Measurements from ENCODE around the gene KHDC1. TPM values are rescaled to one million over a fixed set of nuclear protein-coding genes. Genes with fewer than 3 reads are reported as not detected.
"Not testable (repeated sequence)": the region's sequence is repeated elsewhere in the genome, so short reads cannot be mapped to it uniquely, and the experiment has no call there.

KHDC1 gene
- total RNA-seq, 1 donor from 2014 or later: 10.2 TPM

DNA sequence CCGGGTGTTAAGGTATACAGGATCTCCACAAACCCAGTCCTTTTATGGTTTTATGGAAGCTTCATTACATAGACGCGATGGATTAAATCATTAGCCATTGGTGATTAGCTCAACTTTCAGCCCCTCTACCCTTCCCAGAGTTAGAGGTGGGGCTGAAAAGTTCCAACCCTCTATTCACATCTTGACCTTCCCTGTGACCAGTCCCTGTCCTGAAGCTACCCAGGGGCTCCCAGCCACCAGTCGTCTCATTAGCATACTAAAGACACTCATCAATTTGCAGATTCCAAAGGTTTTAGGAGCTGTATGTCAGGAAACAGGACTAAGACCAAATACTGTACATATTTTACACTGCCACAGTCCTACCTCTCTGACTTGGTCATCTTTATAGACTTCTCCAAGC is 58.7 kb downstream of the KHDC1 start:
- Mint-ChIP-seq H3K36me3 (no peaks in the 10 kb centered on the region), H3K27ac (no peak overlapping the region)
- TF ChIP-seq, protein P1, sequence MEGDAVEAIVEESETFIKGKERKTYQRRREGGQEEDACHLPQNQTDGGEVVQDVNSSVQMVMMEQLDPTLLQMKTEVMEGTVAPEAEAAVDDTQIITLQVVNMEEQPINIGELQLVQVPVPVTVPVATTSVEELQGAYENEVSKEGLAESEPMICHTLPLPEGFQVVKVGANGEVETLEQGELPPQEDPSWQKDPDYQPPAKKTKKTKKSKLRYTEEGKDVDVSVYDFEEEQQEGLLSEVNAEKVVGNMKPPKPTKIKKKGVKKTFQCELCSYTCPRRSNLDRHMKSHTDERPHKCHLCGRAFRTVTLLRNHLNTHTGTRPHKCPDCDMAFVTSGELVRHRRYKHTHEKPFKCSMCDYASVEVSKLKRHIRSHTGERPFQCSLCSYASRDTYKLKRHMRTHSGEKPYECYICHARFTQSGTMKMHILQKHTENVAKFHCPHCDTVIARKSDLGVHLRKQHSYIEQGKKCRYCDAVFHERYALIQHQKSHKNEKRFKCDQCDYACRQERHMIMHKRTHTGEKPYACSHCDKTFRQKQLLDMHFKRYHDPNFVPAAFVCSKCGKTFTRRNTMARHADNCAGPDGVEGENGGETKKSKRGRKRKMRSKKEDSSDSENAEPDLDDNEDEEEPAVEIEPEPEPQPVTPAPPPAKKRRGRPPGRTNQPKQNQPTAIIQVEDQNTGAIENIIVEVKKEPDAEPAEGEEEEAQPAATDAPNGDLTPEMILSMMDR (IDR thresholded peaks at IDR 0.05; ENCODE audit: unreplicated experiment): no peak

DNA sequence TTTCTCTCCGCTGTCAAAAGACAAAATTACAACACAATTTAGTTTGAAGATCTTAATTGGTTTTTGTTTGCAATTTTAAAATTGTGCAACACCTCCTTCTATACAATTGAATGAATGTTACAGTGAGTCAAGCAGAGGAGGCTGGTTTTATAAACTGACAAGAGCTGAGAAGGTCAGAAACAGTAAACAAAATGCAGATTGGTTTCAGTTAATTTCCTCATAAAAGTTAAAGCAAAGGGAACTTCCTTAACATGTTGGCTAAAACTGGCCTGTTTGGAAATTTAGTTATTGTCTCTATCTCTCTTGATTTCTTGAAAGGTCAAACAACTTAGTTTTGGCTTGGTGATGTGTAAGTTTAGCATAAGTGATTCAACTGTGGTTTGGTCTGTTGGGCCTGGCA is 59.9 kb downstream of the KHDC1 start:
- no peak for DNase-seq (ENCODE audit: low spot score in 2 of 2, unreplicated experiment in 2 of 2)
- TF ChIP-seq, protein P1 (IDR thresholded peaks at IDR 0.05; ENCODE audit: unreplicated experiment): no peak
- Mint-ChIP-seq H3K4me1 (no peaks in the 10 kb centered on the region), H3K4me3 (no peak overlapping the region), H3K36me3 (no peaks in the 10 kb centered on the region), H3K27ac (no peak overlapping the region), H3K9me3 (peaks cover 5% of the 10 kb centered on the region), H3K27me3 (ENCODE audit: low read depth) (no peaks in the 10 kb centered on the region)

More for the DNA sequence above, 58.7 kb downstream of the KHDC1 start:
- Mint-ChIP-seq H3K4me3 (no peak overlapping the region), H3K9me3 (peaks cover 7% of the 10 kb centered on the region), H3K4me1 (no peaks in the 10 kb centered on the region), H3K27me3 (ENCODE audit: low read depth) (no peaks in the 10 kb centered on the region)
- no peak for DNase-seq (ENCODE audit: low spot score in 2 of 2, unreplicated experiment in 2 of 2)

DNA sequence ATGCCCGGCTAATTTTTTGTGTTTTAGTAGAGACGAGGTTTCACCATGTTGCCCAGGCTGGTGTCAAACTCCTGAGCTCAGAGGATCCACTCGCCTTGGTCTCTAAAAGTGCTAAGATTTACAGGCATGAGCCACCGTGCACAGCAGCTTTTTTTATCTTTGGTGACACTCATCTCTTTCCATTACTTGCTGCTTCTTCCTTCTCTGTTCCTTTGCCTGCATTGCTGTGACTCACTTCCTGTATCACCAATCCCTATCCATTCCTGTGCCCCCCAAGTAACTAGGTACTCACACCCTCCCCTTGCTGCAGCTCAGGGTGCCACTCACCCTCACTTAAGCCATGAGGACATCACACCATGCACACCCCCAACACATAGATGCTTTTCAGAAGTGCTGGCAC is 62.3 kb downstream of the KHDC1 start:
- Mint-ChIP-seq H3K4me3 (no peak overlapping the region), H3K4me1 (no peaks in the 10 kb centered on the region), H3K27me3 (ENCODE audit: low read depth) (no peaks in the 10 kb centered on the region), H3K36me3 (no peaks in the 10 kb centered on the region), H3K9me3 (no peaks in the 10 kb centered on the region), H3K27ac (no peak overlapping the region)
- TF ChIP-seq, protein P1 (IDR thresholded peaks at IDR 0.05; ENCODE audit: unreplicated experiment): no peak
- no peak for DNase-seq (ENCODE audit: low spot score in 2 of 2, unreplicated experiment in 2 of 2)

DNA sequence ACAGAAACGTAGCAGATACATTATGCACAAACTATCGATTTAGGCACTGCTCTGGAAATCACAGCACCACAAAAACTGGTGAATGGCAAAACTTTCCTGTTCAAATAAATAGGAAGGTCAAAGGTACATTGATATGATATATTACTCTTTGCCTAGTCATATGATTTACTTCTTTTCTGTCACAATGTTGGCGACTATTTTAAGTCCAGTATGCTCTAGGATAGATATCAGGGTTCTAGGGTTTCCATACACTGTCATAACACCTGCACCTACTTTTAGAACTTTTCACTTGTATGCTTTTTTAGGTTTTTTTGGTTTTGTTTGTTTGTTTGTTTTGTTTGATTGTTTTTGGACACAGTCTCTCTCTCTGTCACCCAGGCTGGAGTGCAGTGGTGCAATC is 62.7 kb downstream of the KHDC1 start:
- no peak for DNase-seq (ENCODE audit: low spot score in 2 of 2, unreplicated experiment in 2 of 2)
- Mint-ChIP-seq H3K36me3 (no peaks in the 10 kb centered on the region), H3K27ac (no peak overlapping the region), H3K4me1 (no peaks in the 10 kb centered on the region), H3K27me3 (ENCODE audit: low read depth) (no peaks in the 10 kb centered on the region), H3K4me3 (no peak overlapping the region), H3K9me3 (no peaks in the 10 kb centered on the region)
- TF ChIP-seq, protein P1 (IDR thresholded peaks at IDR 0.05; ENCODE audit: unreplicated experiment): no peak

DNA sequence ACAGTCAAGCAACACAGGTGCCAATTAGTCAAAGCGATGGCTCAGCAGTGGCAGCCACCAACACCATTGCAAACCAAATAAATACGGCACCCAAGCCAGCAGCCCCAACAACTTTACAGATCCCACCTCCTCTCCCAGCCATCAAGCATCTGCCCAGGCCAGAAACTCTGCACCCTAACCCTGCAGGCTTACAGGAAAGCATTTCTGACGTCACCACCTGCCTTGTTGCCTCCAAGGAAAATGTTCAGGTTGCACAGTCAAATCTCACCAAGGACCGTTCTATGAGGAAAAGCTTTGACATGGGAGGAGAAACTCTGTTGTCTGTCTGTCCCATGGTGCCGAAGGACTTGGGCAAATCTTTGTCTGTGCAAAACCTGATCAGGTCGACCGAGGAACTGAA is 68.3 kb downstream of the KHDC1 start:
- H3K4me3 Mint-ChIP-seq: no peak overlapping the region
- H3K27ac Mint-ChIP-seq: no peak overlapping the region
- H3K4me1 Mint-ChIP-seq: no peaks in the 10 kb centered on the region
- TF ChIP-seq, protein P1 (IDR thresholded peaks at IDR 0.05; ENCODE audit: unreplicated experiment): no peak
- H3K36me3 Mint-ChIP-seq: no peaks in the 10 kb centered on the region
- H3K9me3 Mint-ChIP-seq: no peaks in the 10 kb centered on the region
- no peaks in the 10 kb centered on the region for H3K27me3 Mint-ChIP-seq (ENCODE audit: low read depth)
- DNase-seq (ENCODE audit: low spot score in 2 of 2, unreplicated experiment in 2 of 2): no peak

DNA sequence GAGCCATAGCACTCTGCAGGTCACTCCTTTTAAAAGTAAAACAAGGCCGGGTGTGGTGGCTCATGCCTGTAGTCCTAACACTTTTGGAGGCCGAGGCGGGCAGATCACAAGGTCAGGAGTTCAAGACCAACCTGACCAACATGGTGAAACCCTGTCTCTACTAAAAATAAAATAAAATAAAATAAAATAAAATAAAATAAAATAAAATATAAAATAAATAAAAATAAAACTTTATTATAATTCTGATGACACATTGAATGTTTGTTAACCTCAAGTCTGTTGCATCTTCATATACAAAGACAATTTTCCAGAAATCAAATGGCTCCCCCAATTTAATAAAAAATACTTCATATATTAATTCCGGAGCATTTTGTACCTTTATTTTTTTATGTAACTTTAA is 69.7 kb downstream of the KHDC1 start:
- H3K27me3 Mint-ChIP-seq (ENCODE audit: low read depth); H3K4me3 Mint-ChIP-seq; H3K27ac Mint-ChIP-seq; H3K4me1 Mint-ChIP-seq; H3K9me3 Mint-ChIP-seq; DNase-seq (ENCODE audit: low spot score in 2 of 2, unreplicated experiment in 2 of 2); H3K36me3 Mint-ChIP-seq: not testable (repeated sequence)

Other genes with a start within 250 kb of the KHDC1 start
- 0.56 to 0.95 TPM (median 0.58 TPM) in 3 replicates for gene KHDC1L, start 37.7 kb downstream of the KHDC1 start, total RNA-seq
- not detected in 3 replicates for gene DPPA5, start 91.1 kb upstream of the KHDC1 start, total RNA-seq
- gene KHDC3L, start 99.5 kb upstream of the KHDC1 start, total RNA-seq: 0.27 TPM in 1 of 3 replicates, not detected in the others
- gene OOEP, start 106.7 kb upstream of the KHDC1 start, total RNA-seq: not detected in 3 replicates
- gene DDX43, start 131.6 kb upstream of the KHDC1 start, total RNA-seq: not detected in 3 replicates
- gene CGAS, start 189.1 kb upstream of the KHDC1 start, total RNA-seq: 0.27 to 0.65 TPM (median 0.52 TPM) in 3 replicates
- gene MTO1, start 198.5 kb upstream of the KHDC1 start, total RNA-seq: 16.8 to 21.6 TPM (median 19.9 TPM) in 3 replicates